Tibial artery (tissue), 4 donors: ENCODE measurements around the gene OR2T27.
A peak's percentile ranks its signal among the peaks of the same experiment; 100 is the strongest.

Source experiments
- DNase-seq, 2 donors: peaks; one replicate each; pipeline ENCODE4 v3.0.0-alpha.2; 2019
- H3K27ac ChIP-seq, 2 donors: fragments of 200-600 bp; sonication (generic) in 1 of 2; 1 replicate in 1 of 2; 2 replicates in 1 of 2; pipeline ENCODE4 v1.5.1; 2018 to 2019; ENCODE audit warnings: mild to moderate bottlenecking in 1 of 2
- H3K27me3 ChIP-seq, 2 donors: fragments of 200-600 bp; sonication (generic) in 1 of 2; one replicate each; pipeline versions ENCODE4 v1.5.1 to v1.6.0; 2016 to 2019
- H3K36me3 ChIP-seq, 3 donors: fragments of 200-600 bp; sonication (generic) in 2 of 3; one replicate each; pipeline ENCODE4 v1.5.1; 2016 to 2019; ENCODE audit warnings: mild to moderate bottlenecking in 2 of 3
- H3K4me1 ChIP-seq, 4 donors: fragments of 200-600 bp; sonication (generic) in 2 of 4; 1 replicate in 3 of 4; 2 replicates in 1 of 4; pipeline ENCODE4 v1.5.1; 2016 to 2019
- H3K4me3 ChIP-seq, 2 donors: fragments of 200-600 bp; sonication (generic) in 1 of 2; 1 replicate in 1 of 2; 2 replicates in 1 of 2; pipeline ENCODE4 v1.5.1; 2018 to 2019; ENCODE audit warnings: mild to moderate bottlenecking in 2 of 2
- H3K9me3 ChIP-seq, 3 donors: fragments of 200-600 bp; sonication (generic) in 1 of 3; one replicate each; pipeline ENCODE4 v1.5.1; 2016 to 2019
- intact Hi-C: fragments of 100-400 bp; cut with DNase I; formaldehyde crosslinking; loops from one replicate; pipeline ENCODE4 v1.15.0; 2023; ENCODE audit warnings: low total_unique reads
- TF ChIP-seq, protein P1 (sequence below), 2 experiments: fragments of 200-600 bp in 1 of 2; fragments of 450-650 bp in 1 of 2; IDR thresholded peaks; one replicate each; pipeline ENCODE4 v1.5.1; 2017 to 2019; ENCODE audit warnings: antibody characterized with exemption in 2 of 2, mild to moderate bottlenecking in 1 of 2, moderate library complexity in 1 of 2

OR2T27 gene

DNA sequence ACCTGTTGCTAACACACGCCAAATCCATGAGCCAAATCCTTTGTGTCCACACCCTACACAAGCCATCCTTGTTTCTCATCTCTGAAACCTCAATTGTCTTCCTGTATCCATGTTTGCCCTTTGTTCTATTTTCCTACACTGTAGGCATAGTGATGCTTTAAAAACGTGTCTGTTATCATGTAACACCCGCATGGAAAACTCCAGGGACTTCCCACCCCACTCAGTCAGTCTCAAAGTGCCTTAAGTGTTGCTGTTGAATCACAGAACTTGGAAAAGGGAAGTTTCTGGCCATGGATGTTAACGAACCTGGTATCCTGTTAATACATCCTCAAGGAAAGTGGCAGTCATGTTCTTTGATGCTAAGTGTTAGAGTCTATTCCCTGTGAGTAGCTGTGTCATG, 30.2 kb downstream of the OR2T27 start:
- Histone ChIP-seq H3K4me3 (no peak overlapping the region), H3K27ac (no peak overlapping the region), H3K36me3 (no peaks in the 10 kb centered on the region), H3K4me1 (no peaks in the 10 kb centered on the region), H3K27me3 (no peaks in the 10 kb centered on the region), H3K9me3 (no peaks in the 10 kb centered on the region)
- no peak for DNase-seq
- intact Hi-C loops: no loop called here
- TF ChIP-seq, protein P1, sequence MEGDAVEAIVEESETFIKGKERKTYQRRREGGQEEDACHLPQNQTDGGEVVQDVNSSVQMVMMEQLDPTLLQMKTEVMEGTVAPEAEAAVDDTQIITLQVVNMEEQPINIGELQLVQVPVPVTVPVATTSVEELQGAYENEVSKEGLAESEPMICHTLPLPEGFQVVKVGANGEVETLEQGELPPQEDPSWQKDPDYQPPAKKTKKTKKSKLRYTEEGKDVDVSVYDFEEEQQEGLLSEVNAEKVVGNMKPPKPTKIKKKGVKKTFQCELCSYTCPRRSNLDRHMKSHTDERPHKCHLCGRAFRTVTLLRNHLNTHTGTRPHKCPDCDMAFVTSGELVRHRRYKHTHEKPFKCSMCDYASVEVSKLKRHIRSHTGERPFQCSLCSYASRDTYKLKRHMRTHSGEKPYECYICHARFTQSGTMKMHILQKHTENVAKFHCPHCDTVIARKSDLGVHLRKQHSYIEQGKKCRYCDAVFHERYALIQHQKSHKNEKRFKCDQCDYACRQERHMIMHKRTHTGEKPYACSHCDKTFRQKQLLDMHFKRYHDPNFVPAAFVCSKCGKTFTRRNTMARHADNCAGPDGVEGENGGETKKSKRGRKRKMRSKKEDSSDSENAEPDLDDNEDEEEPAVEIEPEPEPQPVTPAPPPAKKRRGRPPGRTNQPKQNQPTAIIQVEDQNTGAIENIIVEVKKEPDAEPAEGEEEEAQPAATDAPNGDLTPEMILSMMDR (IDR thresholded peaks at IDR 0.05): no peak

DNA sequence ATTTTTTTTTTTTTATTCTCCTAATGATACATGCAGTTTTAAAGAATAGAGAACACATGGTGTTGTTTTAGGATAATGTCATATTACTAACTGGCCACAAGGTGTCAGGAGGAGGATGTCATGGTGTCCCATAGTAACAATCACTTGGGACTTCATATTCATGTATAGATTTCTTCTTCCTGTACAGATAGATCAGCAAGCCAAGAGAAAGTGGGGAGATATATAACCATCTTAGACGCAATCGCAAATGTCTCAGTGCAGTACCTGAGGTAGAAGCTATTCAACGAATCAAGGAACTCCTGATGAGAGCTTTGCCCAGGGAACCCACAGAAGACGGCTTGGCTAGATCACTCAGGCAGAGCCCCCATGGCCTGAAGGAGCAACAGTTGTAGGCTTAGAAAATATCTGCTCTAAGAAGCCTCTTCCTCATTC, 32.7 kb downstream of the OR2T27 start:
- intact Hi-C loops: no loop called here
- no peak for DNase-seq

DNA sequence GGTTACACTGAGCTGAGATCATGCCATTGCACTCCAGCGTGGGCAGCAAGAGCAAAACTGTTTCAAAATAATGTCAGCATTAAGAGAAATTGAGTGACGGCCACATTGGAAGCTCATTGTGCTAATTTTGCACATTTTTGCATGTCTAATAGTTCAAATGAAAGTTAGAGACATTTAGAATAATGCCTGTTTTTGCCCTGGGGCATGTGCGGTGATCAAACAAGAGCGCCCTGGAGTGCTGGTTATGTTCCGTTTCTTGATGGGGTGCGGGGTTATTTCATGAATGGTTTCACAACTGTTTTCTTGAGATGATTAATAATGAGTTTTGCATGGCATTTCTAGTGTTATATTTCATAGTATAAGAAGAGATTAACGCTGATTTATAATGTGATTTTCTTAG, 33.6 kb downstream of the OR2T27 start:
- H3K4me1 ChIP-seq: no peaks in the 10 kb centered on the region
- H3K27me3 ChIP-seq: no peaks in the 10 kb centered on the region
- intact Hi-C loops: no loop called here
- no peak for DNase-seq
- H3K4me3 ChIP-seq: no peak overlapping the region
- TF ChIP-seq, protein P1 (IDR thresholded peaks at IDR 0.05): no peak
- H3K27ac ChIP-seq: no peak overlapping the region
- no peaks in the 10 kb centered on the region for H3K9me3 ChIP-seq
- H3K36me3 ChIP-seq: no peaks in the 10 kb centered on the region

More for the DNA sequence above, 32.7 kb downstream of the OR2T27 start:
- Histone ChIP-seq H3K27me3 (no peaks in the 10 kb centered on the region), H3K9me3 (no peaks in the 10 kb centered on the region), H3K4me1 (no peaks in the 10 kb centered on the region), H3K27ac (no peak overlapping the region), H3K4me3 (no peak overlapping the region), H3K36me3 (no peaks in the 10 kb centered on the region)
- TF ChIP-seq, protein P1 (IDR thresholded peaks at IDR 0.05): peak in 1 of 2 experiments; percentile 15

DNA sequence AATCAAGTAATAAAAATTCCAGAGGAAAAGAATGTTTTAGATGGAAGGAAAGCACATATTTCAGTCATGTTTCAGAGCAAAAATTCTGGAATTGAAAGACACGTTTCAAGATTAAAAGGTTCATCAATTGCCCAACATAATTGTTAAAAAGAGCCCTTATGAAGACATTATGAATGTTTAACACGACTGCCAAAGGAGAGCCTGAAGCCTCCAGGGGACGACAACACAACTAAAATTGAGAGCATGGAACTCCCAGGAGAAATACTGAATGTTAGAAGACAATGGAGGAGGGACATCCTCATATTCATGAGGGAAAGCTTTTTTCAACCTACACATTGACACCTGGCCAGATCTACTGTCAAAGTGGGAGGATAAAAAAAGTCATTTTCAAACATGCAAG, 36.5 kb downstream of the OR2T27 start:
- H3K27me3 ChIP-seq: no peaks in the 10 kb centered on the region
- no peak overlapping the region for H3K4me3 ChIP-seq
- DNase-seq: peak in 1 of 2 donors; percentile 30
- intact Hi-C loops: no loop called here
- H3K4me1 ChIP-seq: no peaks in the 10 kb centered on the region
- TF ChIP-seq, protein P1 (IDR thresholded peaks at IDR 0.05): peak in 1 of 2 experiments; percentile 17
- no peaks in the 10 kb centered on the region for H3K9me3 ChIP-seq
- no peaks in the 10 kb centered on the region for H3K36me3 ChIP-seq
- no peak overlapping the region for H3K27ac ChIP-seq

DNA sequence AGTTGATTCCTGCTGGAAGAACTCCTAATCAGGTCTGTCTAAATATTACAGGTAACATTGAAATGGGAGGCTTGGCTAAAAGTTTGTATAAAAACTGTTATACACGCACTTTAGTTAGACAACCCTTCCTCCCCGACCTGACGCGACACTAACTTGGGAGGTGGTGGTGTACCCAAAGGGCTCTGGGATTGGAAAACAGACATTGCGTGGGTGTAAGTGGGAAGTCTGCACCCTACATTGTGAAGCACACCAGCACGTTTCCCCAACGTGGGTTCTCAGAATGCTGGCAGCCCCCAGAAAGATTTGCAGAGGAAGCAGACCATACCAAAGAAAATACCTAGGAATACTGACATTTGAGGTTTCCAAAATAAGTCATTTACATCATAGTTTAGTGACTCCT, 37.2 kb downstream of the OR2T27 start:
- Histone ChIP-seq H3K27me3 (no peaks in the 10 kb centered on the region), H3K36me3 (no peaks in the 10 kb centered on the region), H3K9me3 (no peaks in the 10 kb centered on the region), H3K4me3 (no peak overlapping the region), H3K27ac (no peak overlapping the region), H3K4me1 (no peaks in the 10 kb centered on the region)
- DNase-seq: no peak
- intact Hi-C loops: no loop called here
- TF ChIP-seq, protein P1 (IDR thresholded peaks at IDR 0.05): no peak

DNA sequence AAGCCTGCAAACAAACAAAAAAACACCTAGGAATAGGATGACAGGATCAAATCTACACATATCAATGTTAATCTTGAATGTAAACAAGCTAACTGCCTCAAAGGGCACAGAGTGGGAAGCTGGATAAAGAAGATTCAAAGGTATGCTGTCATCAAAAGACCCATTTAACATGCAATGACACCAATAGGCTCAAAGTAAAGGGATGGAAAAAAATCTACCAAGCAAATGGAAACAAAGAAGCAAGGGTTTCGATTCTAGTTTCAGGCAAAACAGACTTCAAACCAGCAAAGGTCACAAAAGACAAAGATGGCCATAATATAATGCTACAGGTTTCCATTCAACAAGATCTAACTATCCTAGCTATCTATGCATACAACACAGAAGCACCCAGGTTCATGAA, 41.6 kb downstream of the OR2T27 start:
- intact Hi-C loops: no loop called here
- Histone ChIP-seq H3K27me3 (no peaks in the 10 kb centered on the region), H3K4me3 (no peak overlapping the region), H3K4me1 (no peaks in the 10 kb centered on the region), H3K9me3 (no peaks in the 10 kb centered on the region), H3K36me3 (no peaks in the 10 kb centered on the region), H3K27ac (no peak overlapping the region)
- TF ChIP-seq, protein P1 (IDR thresholded peaks at IDR 0.05): no peak
- DNase-seq: no peak
